T-helper 2 cell treated with Interferon-gamma antibody and Interleukin-4, amounts not matched to agents 5 μg/mL and 100 μg/mL, for 36 hours (primary cell): ENCODE data around the gene RHOBTB3.

Experiments
- DNase-seq: peaks from one replicate; pipeline ENCODE4 v3.0.0; 2021; ENCODE audit warnings: low spot score
- H3K27ac Mint-ChIP-seq: one replicate; pipeline ENCODE4 v1.8.0; 2021; ENCODE audit warnings: mild to moderate bottlenecking, mixed read lengths
- H3K27me3 Mint-ChIP-seq: one replicate; pipeline ENCODE4 v1.8.0; 2021; ENCODE audit warnings: low read depth, mixed read lengths
- H3K36me3 Mint-ChIP-seq: one replicate; pipeline ENCODE4 v1.8.0; 2021; ENCODE audit warnings: low read depth, mixed read lengths
- H3K4me1 Mint-ChIP-seq: one replicate; pipeline ENCODE4 v1.8.0; 2021; ENCODE audit warnings: low read depth, mixed read lengths
- H3K4me3 Mint-ChIP-seq: one replicate; pipeline ENCODE4 v1.8.0; 2022; ENCODE audit warnings: mild to moderate bottlenecking, moderate library complexity, mixed read lengths
- H3K9me3 Mint-ChIP-seq: one replicate; pipeline ENCODE4 v1.8.0; 2021; ENCODE audit warnings: mixed read lengths

RHOBTB3 gene

DNA sequence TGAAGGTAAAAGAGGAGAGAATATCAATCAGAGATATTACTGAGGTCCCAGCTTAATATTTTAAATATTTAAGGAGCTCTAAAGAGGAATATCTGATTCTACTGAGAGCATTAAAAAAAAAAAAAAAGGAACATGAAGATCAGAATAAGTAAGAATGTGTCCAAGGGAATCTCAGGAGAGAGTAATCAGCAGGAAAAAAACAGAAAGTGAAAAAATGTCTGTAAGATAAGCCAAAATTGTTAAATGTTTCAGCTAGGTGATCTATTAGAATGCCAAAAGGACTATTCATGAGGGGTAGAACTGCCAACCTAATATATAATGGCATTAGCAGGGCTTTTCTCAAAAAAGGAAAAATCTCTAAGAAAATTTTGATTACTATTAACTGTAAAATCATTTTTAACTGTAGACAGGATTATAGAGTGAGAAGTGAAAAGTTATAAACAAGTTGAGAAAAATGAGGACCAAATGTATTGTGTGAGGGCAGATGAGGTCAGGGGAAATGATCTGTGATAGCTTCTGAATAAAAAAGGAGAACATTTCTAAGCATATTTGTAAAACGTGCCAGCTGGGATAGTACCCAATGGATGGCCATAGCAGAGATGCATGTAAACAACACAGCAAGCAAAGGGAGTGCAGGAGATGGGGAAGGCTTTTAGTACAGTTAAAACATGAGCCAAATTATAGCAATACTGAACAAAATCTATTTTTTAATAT lies 9.4 kb upstream of the RHOBTB3 start:
- H3K27me3 Mint-ChIP-seq: peaks cover 32% of the 10 kb centered on the region
- H3K9me3 Mint-ChIP-seq: no peaks in the 10 kb centered on the region
- no peak for DNase-seq
- no peak overlapping the region for H3K4me3 Mint-ChIP-seq
- H3K36me3 Mint-ChIP-seq: no peaks in the 10 kb centered on the region
- H3K4me1 Mint-ChIP-seq: peaks cover 8% of the 10 kb centered on the region
- H3K27ac Mint-ChIP-seq: no peak overlapping the region

DNA sequence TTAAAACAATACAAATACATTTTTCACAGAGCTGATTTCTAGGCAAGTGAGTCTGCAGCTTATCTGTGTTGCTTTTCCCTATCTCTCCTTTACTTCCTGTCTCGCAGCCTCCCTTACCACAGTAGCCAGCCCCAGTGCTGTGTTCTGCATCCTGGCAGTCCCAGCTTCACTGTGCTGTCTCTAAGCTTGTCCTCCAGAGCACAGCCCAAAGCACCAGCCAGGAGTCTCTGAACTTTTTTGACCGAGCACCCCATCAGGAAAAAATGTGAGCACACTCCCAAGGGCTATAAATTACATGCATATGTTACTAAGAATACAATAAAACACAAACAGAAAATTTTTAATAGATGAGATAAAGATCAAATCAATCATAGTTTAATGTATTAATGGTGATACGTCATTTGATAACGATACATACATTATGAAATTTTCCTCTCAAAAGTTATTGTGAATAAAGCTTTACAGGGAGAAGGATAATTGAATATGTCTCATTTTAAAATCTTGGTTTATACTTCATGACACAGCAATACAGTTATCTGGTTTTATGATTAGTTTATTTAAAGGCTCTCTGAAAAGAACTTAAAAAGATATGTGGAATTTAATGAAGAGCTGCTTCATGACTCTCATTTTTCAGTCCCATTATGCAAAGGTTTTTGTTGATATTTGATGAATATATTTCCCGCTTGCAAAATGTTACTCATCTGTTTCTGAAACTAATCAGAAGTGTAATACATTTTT lies 7.3 kb upstream of the RHOBTB3 start:
- H3K36me3 Mint-ChIP-seq: no peaks in the 10 kb centered on the region
- DNase-seq: no peak
- peak overlapping the region; percentile 44 for H3K4me3 Mint-ChIP-seq
- H3K4me1 Mint-ChIP-seq: peaks cover 14% of the 10 kb centered on the region
- H3K27ac Mint-ChIP-seq: no peak overlapping the region
- no peaks in the 10 kb centered on the region for H3K9me3 Mint-ChIP-seq
- H3K27me3 Mint-ChIP-seq: peaks cover 51% of the 10 kb centered on the region

DNA sequence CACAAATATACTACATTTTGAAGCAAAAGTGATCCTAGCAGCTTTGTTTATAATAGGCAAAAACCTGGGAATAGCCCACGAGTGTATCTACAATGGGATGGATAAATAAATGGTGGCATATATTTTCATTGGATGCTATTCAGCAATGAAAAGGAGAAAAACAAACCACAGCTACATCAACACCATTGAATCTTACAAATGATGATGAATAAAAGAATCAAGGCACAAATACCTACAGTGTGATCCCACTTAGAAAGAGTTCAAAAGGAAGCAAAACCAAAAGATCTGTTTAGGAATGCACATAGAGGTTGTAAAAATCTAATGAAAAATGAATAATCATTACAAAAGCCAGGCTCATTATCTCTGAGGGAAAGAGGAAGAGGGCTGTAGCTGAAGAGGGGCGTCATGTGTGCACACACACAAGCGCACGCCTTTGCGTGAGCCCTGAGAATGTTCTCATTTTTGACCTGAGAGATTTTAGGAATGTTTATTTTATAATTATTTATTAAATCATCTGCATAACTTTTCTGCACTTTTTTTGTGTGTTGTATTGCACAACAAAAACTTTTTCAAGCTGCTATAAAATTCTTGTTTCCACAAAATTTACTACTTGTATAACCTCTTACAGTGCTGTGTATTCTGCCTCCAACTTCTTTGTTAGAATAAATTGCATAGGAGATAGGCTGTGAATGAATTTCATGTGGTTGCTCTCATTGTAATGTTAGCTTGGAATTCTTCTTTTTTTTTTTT lies 5.9 kb upstream of the RHOBTB3 start:
- Mint-ChIP-seq H3K27ac (no peak overlapping the region), H3K4me1 (peaks cover 19% of the 10 kb centered on the region), H3K36me3 (no peaks in the 10 kb centered on the region), H3K27me3 (peaks cover 64% of the 10 kb centered on the region), H3K9me3 (no peaks in the 10 kb centered on the region), H3K4me3 (no peak overlapping the region)
- DNase-seq: no peak

DNA sequence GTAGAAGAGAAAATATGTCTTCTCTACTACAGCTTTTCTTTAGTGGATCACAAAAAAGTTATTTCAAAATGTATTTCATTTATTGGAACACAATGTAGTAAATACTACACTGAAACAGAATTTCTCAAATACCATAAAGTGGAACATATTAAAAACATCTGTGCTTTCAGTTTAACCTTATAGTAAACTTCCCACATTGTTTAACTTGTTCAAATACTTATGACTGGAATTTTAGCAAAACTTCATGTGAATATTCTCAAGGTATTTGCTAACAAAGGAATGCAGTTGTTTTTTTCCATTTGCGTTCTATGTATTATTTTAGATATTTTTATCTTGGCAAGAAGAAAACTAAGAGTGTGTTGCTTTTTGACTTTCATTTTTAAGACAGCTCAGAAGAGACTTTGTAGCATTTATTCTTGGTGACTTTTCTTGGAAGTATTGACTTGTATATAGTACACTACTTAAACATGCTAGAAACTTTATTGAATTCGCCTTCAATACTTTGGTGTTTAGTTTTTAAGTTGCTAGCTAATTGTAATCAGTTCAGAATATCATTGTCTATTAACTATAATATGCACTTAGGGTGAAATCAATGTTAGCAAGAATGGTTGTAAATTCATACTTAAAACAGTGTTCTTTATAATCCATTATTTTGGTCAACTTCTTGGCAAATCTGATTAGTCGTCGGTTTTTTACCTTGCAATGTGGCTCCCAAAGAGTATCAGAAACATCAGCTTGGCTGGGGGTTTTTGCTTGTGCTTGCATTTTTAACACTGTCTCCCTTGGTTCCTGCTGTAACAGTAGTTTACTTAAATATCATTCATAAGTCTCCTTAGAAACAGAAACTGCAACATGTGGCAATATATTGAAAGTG lies 5.0 kb upstream of the RHOBTB3 start:
- Mint-ChIP-seq H3K36me3 (no peaks in the 10 kb centered on the region), H3K4me1 (peaks cover 23% of the 10 kb centered on the region), H3K4me3 (no peak overlapping the region), H3K9me3 (no peaks in the 10 kb centered on the region), H3K27ac (no peak overlapping the region), H3K27me3 (peaks cover 65% of the 10 kb centered on the region)
- DNase-seq: no peak

DNA sequence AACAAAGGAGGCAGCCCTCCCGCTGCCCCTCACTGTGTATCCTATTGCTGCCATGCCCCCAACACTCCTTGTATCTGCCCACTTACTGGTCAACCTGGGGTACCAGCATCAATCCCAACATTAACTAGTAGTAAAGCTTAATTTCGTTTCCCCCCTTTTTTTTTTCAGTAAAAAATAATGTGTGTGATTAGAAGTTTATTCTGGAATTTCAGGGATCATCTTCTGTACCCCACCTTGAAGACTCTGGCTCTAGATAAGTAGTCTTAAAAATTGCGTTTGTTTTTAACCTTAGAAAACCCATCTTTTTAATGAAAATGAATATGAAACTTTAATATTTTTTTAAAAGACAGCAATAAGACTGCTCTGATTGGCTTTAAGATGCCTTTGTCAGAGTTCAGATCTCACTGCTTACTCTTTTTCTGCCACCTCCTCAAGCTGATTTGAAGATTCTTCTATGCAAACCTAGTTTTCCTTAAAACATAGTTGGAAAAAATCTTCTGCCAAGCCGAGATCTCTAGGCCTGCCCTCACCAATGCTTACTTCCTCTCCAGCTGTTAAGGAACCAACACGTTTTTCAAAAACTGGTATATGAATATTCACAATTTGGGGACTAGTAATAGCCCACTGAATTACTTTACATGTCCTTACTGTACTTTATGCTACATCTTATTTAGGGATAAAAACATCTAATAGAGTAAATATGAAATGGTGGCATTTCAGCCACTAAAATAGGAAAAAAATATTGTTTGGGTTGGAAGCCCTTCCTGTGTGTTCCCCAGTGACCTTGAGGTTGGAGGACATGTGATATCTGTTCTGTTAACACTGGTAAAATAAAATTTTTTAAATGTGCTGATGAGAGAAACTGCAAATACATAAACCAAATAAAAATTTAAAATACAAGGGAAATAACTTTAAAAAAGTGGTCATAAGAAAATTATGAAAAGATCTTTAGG lies 4.0 kb upstream of the RHOBTB3 start:
- Mint-ChIP-seq H3K36me3 (no peaks in the 10 kb centered on the region), H3K9me3 (no peaks in the 10 kb centered on the region), H3K4me1 (peaks cover 24% of the 10 kb centered on the region), H3K27ac (no peak overlapping the region), H3K27me3 (peaks cover 64% of the 10 kb centered on the region), H3K4me3 (no peak overlapping the region)
- no peak for DNase-seq

DNA sequence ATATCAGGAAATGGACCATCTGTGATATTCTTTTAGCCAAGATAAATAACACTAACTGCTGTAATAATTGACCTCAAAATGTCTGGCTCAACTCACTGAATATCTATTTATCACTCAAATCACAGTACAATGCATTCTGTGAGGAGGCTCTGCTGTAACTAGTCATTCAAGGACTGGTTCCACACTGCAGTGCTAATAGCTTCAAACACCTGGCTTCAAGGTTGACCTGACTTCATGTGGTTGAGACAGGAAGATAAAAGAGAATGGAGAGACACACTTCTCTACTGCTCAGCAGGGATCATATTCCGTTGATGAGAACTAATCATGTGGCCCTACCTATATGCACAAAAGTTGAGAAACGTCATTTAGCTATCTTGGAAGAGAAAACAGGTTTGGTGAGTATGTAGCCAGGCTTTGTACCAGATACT lies 3.4 kb upstream of the RHOBTB3 start:
- no peak for DNase-seq

DNA sequence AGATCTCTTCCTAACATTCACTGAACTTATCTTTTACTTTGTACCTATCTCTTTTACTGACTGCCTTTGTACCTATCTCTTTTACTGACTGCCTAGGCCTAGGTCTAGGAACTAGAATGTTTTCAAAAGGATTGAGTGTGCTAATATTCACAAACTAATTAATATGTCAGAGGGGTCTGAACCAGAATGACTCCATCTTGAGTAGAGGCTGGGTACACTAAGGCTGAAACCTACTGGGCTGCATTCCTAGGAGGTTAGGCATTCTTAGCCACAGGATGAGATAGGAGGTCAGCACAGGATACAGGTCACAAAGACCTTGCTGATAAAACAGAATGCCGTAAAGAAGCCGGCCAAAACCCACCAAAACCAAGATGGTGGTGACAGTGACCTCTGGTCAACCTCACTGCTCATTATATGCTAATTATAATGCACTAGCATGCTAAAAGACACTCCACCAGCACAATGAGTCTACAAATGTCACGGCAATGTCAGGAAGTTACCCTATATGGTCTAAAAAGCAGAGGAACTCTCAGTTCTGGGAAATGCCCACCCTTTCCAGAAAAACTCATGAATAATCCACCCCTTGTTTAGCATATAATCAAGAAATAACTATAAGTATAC lies 2.5 kb upstream of the RHOBTB3 start:
- H3K4me1 Mint-ChIP-seq: peaks cover 22% of the 10 kb centered on the region
- peaks cover 74% of the 10 kb centered on the region for H3K27me3 Mint-ChIP-seq
- no peak overlapping the region for H3K4me3 Mint-ChIP-seq
- H3K9me3 Mint-ChIP-seq: no peaks in the 10 kb centered on the region
- no peak overlapping the region for H3K27ac Mint-ChIP-seq
- no peak for DNase-seq
- no peaks in the 10 kb centered on the region for H3K36me3 Mint-ChIP-seq

More for the DNA sequence above, 3.4 kb upstream of the RHOBTB3 start:
- Mint-ChIP-seq H3K27me3 (peaks cover 69% of the 10 kb centered on the region), H3K27ac (no peak overlapping the region), H3K4me3 (no peak overlapping the region), H3K36me3 (no peaks in the 10 kb centered on the region), H3K4me1 (peaks cover 24% of the 10 kb centered on the region), H3K9me3 (no peaks in the 10 kb centered on the region)

DNA sequence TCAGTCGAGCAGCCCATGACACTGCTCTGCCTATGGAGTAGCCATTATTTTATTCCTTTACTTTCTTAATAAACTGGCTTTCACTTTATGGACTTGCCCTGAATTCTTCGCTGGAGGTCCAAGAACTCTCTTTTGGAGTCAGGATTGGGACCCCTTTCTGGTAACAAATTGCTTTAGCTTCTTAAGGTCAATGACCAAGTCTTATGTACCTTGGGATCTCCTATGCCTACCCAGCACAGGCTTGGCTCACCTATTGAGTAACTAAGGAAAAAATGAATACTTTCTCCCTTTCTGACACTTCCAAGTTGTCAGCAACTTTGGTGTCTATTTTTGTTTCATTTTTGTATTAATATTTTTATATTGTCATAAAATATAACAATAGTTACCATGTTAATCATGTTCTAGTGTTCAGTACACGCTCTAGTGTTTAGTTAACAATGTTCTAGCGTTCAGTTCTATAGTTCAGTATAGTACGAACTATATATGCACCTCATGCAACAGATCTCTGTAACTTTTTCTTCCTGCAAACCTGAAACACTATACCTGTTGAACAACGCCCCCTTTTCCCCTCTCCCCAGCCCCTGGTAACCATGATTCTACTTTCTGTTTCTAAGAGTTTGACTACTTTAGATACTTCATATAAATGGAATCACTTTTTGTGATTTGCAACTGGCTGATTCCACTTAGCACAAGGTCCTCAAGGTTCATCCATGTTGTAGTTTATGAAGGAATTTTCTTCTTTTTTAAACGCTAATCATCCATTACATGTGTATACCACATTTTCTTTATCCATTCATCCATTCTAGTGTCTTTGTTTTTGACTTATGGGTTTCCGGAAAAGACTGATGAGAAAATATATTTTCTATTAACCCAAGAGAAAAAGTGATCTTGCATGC lies 1.8 kb upstream of the RHOBTB3 start:
- Mint-ChIP-seq H3K9me3 (no peaks in the 10 kb centered on the region), H3K36me3 (no peaks in the 10 kb centered on the region), H3K4me3 (no peak overlapping the region), H3K4me1 (peaks cover 20% of the 10 kb centered on the region), H3K27ac (no peak overlapping the region), H3K27me3 (peaks cover 80% of the 10 kb centered on the region)
- no peak for DNase-seq

DNA sequence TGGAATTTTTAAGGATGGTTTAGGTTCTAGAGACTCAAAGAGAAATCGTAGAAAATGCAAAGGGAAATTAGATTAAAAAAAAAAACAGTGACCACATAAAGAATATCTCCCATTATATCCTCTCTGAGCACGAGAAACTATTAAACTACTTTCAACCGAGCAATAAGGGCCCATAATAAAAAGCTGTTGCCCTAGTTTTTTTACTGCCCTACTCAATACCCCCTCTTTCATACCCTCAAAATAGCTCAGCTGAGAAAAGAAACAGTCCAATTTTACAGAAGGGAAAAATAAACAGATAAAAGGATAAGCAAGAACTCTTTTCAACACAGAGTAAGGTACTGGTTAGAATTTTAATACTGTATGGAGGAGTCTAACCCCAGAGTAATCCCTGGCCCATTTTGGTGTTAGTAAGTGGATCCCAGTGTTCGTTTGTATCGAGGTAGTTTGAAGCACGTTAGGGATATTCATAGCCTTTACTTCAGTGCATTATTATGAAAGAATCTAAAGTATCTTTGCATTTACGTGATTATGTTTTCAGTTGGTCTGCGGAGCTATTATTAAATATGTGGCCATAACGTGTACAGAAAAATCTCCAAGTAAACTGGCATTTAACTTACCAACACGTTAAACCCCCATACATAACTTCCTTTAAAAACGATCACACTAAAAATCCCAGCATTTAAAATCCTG lies 980 bp upstream of the RHOBTB3 start:
- Mint-ChIP-seq H3K27ac (no peak overlapping the region), H3K27me3 (peaks cover 85% of the 10 kb centered on the region), H3K4me1 (peaks cover 20% of the 10 kb centered on the region)

DNA sequence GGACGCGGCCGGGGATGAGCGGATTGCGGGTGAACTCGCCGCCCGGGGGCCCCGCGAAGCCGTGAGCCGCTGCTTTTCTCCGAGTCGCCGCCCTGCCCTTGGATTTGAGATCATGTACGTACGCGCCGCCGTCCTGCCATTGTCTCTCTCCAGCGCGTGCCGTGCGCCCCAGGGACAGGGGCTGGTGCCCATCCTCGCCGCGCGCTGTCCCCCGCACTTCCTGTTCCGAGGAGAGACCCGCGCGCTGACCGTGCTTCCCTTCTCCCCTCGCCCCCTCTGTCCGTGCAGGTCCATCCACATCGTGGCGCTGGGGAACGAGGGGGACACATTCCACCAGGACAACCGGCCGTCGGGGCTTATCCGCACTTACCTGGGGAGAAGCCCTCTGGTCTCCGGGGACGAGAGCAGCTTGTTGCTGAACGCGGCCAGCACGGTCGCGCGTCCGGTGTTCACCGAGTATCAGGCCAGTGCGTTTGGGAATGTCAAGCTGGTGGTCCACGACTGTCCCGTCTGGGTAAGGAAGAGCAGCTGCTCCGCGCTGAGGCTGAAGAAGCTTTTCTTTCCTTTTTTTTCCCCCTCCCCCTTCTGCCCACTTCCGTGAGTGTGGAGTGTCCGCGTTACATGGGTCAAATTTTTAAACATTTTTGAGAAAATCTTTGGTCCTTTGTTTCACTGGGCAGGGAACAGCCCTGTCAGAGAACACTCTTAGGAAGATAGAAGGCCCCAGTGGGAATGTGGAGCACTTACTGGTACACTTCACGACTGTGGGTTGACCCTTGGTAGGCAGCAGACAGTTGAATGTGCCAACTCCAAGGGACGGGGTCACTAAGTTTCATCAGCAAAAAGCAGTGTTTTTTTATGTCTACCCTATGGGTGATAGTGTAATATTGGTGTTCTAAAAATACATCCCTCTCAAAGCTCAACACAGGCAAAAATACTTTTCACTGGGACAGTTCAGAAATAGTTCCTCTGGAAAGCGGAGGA lies 727 bp downstream of the RHOBTB3 start:
- H3K27ac Mint-ChIP-seq: no peak overlapping the region
- peaks cover 16% of the 10 kb centered on the region for H3K4me1 Mint-ChIP-seq
- peaks cover 86% of the 10 kb centered on the region for H3K27me3 Mint-ChIP-seq
- H3K9me3 Mint-ChIP-seq: no peaks in the 10 kb centered on the region
- H3K4me3 Mint-ChIP-seq: peak overlapping the region; percentile 74
- peak; percentile 15 for DNase-seq
- H3K36me3 Mint-ChIP-seq: no peaks in the 10 kb centered on the region

More for the DNA sequence above, 980 bp upstream of the RHOBTB3 start:
- no peak for DNase-seq
- H3K9me3 Mint-ChIP-seq: no peaks in the 10 kb centered on the region
- no peaks in the 10 kb centered on the region for H3K36me3 Mint-ChIP-seq
- peak overlapping the region; percentile 72 for H3K4me3 Mint-ChIP-seq
